Pulmonary artery endothelial cell (primary cell): ENCODE measurements around the gene SDSL. TPM values are rescaled to one million over a fixed set of nuclear protein-coding genes. Genes with fewer than 3 reads are reported as not detected.

Experiments
- DNase-seq: peaks from one replicate; pipeline ENCODE4 v3.0.0-alpha.2; 2011; ENCODE audit warnings: low read depth, low spot score
- total RNA-seq: library from RNA; depleted of rRNA; stranded (reverse); fragments of >200 nt; gene quantifications from 2 replicates; pipeline ENCODE4 v1.2.3, GENCODE V29; 2014

SDSL gene
- total RNA-seq, 1 donor from 2014 or later = 6.8 TPM

DNA sequence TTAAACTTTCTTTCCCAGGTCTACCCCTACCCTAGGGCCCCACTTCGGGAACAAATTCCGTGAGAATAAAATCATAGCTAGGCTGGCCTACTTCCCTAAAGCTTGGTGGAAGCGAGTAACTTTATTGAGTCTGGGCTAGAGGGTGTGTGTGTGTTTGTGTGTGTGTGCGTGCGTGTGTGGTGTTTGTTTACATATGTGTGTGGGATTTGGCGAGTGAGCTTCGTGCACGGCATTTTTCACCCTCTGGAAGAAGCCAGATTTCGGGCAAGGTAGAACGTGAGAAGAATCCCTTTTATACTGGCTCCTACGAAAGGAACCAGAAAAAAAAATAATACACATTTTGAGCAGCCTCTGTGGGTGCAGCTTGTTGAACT is 57.0 kb downstream of the SDSL start:
- DNase-seq = no peak

GRCh38 chr12:113479590-113480335 is 57.6 kb downstream of the SDSL start:
- no peak for DNase-seq

- no peak for DNase-seq
Observed at GRCh38 chr12:113480336-113480971, 58.3 kb downstream of the SDSL start.

GRCh38 chr12:113482334-113482733 is 60.2 kb downstream of the SDSL start:
- no peak for DNase-seq

- DNase-seq = no peak
Observed at GRCh38 chr12:113485330-113485729, 63.1 kb downstream of the SDSL start.

DNA sequence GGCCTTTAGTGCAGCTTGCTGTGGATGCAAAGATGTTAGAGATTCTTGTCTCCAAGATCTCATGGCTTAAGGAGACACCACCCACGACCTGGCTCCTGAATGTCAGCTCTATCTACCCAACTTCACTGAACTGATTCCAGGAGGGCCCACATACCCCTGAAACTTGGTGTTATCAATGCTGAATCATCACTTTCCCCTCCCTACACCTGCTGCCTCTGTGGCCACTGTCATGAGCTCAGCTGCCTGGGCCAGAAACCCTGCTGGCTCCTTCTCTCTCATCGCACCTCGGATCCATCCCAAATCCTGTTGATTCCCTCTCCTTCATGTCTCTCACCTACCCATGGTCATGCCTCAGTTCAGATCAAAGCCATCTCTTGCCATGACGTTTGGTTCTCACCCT is 64.5 kb downstream of the SDSL start:
- no peak for DNase-seq

Other genes starting within 250 kb of the SDSL start
- 47.5 and 49.1 TPM in 2 replicates for gene DDX54, start 236.9 kb upstream of the SDSL start, total RNA-seq
- 22.3 and 26.1 TPM in 2 replicates for gene RITA1, start 236.7 kb upstream of the SDSL start, total RNA-seq
- gene TPCN1, start 200.9 kb upstream of the SDSL start, total RNA-seq = 8.2 and 10.8 TPM in 2 replicates
- gene SLC8B1, start 87.3 kb upstream of the SDSL start, total RNA-seq = 10.4 and 27.0 TPM in 2 replicates
- 18.0 and 26.7 TPM in 2 replicates for gene PLBD2, start 63.8 kb upstream of the SDSL start, total RNA-seq
- not detected in 2 replicates for gene SDS, start 18.5 kb upstream of the SDSL start, total RNA-seq
- gene LHX5, start 49.5 kb downstream of the SDSL start, total RNA-seq = not detected in 2 replicates